ENCODE results near the gene TFEC. TPM values are rescaled to one million over a fixed set of nuclear protein-coding genes. Genes with fewer than 3 reads are reported as not detected.
"Not testable (repeated sequence)": the region's sequence is repeated elsewhere in the genome, so short reads cannot be mapped to it uniquely, and the experiment has no call there.

TFEC gene, protein sequence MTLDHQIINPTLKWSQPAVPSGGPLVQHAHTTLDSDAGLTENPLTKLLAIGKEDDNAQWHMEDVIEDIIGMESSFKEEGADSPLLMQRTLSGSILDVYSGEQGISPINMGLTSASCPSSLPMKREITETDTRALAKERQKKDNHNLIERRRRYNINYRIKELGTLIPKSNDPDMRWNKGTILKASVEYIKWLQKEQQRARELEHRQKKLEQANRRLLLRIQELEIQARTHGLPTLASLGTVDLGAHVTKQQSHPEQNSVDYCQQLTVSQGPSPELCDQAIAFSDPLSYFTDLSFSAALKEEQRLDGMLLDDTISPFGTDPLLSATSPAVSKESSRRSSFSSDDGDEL
- total RNA-seq, result not detected in 2 replicates

DNA sequence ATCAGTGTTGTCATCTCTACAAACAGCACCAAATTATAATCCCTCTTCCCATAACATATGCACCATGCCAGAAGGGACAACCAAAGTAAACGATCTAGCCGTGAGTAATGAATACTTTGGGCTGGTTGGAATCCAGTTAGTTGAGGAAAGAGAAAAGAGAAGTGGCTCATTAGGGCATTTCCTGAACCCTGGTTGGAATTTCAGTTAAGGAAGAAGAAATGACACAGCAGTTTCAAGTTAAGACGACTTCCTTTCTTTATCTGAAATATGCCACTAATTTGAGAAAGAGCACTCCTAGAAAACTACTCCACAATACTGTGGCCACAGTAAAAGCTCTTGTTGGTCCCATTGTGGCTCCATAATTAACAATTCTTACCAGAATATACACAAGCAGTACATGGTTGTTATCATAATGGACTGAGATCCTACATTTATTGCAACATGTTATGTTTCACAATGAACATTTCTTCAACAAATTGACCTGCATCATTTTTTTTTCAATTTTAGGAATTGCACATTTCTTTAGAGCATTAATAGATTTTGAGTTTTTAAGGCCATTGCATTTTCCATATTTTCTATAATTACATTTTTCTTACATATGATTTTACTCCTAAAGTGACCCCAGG is at the start of gene TFEC:
Gene TFEC, minus strand, starts transcription at position 113 of the 626 bp plus-strand sequence. CDS start 46,322 bp downstream, outside the sequence.
- TF ChIP-seq, protein P1, sequence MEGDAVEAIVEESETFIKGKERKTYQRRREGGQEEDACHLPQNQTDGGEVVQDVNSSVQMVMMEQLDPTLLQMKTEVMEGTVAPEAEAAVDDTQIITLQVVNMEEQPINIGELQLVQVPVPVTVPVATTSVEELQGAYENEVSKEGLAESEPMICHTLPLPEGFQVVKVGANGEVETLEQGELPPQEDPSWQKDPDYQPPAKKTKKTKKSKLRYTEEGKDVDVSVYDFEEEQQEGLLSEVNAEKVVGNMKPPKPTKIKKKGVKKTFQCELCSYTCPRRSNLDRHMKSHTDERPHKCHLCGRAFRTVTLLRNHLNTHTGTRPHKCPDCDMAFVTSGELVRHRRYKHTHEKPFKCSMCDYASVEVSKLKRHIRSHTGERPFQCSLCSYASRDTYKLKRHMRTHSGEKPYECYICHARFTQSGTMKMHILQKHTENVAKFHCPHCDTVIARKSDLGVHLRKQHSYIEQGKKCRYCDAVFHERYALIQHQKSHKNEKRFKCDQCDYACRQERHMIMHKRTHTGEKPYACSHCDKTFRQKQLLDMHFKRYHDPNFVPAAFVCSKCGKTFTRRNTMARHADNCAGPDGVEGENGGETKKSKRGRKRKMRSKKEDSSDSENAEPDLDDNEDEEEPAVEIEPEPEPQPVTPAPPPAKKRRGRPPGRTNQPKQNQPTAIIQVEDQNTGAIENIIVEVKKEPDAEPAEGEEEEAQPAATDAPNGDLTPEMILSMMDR (IDR thresholded peaks at IDR 0.05; ENCODE audit: insufficient read depth, low read depth, low read length), result no peak
- peak; percentile 1 for DNase-seq (ENCODE audit: low read depth)
- H3K4me3 ChIP-seq (ENCODE audit: low read depth, low read length), result no peak within 1 kb of the TSS

DNA sequence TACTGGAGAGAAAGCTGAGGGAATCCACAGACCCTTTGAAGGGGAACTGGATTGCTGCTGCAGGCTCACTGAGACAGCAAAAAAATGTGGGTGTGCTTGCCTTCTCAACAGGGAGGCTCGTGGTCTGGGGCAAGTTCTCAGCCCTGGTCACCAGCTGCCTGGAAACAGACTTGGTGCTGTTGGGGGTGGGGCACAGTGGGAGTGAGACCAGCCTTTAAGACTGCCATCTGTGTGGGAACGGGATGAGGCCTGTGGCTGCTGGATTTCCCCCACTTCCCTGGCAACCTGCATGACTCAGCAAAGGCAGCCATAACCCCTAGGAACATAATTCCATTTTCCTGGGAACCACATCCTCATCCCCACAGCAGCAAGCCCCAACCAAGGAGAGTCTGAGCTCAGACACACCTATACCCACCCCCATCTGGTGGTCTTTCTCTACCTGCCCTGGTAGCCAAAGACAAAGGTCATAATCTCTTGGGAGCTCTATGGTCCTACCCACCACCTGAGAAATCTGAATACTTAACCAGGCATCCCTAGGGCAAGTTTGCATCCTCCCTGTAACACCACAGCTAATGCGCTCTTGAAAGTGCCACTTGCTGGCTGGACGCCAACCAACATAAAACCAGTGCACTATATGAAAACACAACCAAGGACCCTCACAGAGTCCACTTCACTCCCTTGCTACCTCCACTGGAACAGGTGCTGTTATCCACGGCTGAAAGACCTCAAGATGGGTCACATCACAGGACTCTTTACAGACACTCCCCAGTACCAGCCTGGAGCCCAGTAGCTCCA is 45.0 kb upstream of the TFEC start:
- no peak for DNase-seq (ENCODE audit: low read depth)
- no peak overlapping the region for H3K4me3 ChIP-seq (ENCODE audit: low read depth, low read length)
- TF ChIP-seq, protein P1 (IDR thresholded peaks at IDR 0.05; ENCODE audit: insufficient read depth, low read depth, low read length), result no peak

DNA sequence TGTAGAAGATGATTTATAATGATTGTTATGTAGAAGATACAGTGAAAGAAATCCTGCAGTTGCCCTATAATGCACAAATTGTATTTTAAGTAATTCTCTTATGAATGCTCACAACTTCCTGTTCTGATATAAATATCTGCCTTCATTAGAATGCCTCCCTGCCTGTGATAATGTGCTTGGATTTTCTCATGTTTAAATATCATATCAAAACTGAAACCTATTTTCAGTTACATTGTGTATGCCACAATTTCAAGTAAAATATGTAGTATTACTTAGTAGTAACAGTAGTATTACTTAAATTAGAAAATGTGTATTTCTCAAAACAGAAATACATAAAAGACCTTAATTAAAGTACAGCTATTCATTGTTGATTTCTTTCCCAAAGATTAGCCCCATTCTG is 41.1 kb upstream of the TFEC start:
- TF ChIP-seq, protein P1 (IDR thresholded peaks at IDR 0.05; ENCODE audit: insufficient read depth, low read depth, low read length), result no peak
- DNase-seq (ENCODE audit: low read depth), result no peak

DNA sequence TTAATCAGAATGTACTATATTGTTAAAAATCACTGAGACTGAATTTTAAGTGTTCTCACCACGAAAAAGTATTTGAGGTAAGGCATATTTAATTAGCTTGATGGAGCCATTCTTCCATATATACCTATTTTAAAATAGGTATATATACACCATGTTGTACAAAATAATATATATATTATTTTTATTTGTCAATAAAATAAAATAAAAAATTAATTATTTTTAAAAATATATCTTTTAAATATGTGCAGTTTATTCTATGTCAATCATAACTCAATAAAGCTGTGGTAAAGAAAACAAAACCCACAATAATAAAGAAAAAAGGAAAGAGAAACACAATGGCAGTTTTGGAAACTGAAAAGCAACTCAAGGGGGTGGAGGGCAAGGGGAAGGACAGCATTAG is 33.6 kb upstream of the TFEC start:
- no peak overlapping the region for H3K4me3 ChIP-seq (ENCODE audit: low read depth, low read length)
- DNase-seq (ENCODE audit: low read depth), result no peak
- TF ChIP-seq, protein P1 (IDR thresholded peaks at IDR 0.05; ENCODE audit: insufficient read depth, low read depth, low read length), result no peak

More for the DNA sequence above, 41.1 kb upstream of the TFEC start:
- no peak overlapping the region for H3K4me3 ChIP-seq (ENCODE audit: low read depth, low read length)

DNA sequence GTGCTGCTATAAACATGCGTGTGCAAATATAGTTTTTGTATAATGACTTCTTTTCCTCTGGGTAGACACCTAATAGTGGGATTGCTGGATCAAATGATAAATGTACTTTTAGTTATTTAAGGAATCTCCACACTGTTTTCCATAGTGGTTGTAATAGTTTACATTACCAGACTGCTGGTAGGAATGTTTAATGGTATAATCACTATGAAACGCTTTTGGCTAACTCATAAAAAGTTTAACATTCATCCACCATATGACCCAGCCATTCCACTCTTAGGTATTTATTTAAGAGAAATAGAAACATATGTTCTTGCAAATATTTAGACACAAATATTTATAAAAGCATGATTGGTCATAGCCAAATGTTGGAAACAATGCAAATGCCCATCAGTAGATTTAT is 32.1 kb upstream of the TFEC start:
- DNase-seq (ENCODE audit: low read depth), result peak; percentile 13

DNA sequence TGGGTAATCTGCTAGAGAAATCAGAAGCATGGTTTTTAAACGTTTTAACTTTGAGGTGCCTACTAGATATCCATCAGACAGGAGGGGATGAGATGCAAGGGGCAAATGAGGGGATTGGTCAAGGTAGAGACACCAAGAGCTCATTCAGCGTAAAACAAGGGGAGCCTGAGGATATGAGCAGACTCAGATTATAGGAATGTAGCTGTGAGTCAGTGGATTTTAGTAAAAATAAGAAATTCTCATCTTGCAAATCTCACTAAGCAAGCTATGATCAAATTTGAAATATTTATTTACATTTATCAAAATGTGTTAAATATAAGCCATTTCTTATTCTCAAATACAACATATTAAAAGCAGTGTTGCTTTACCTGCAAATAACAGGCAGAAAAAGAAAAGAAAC is 21.4 kb upstream of the TFEC start:
- no peak overlapping the region for H3K4me3 ChIP-seq (ENCODE audit: low read depth, low read length)
- TF ChIP-seq, protein P1 (IDR thresholded peaks at IDR 0.05; ENCODE audit: insufficient read depth, low read depth, low read length), result no peak
- DNase-seq (ENCODE audit: low read depth), result no peak

More for the DNA sequence above, 32.1 kb upstream of the TFEC start:
- TF ChIP-seq, protein P1 (IDR thresholded peaks at IDR 0.05; ENCODE audit: insufficient read depth, low read depth, low read length), result no peak
- H3K4me3 ChIP-seq (ENCODE audit: low read depth, low read length), result no peak overlapping the region

DNA sequence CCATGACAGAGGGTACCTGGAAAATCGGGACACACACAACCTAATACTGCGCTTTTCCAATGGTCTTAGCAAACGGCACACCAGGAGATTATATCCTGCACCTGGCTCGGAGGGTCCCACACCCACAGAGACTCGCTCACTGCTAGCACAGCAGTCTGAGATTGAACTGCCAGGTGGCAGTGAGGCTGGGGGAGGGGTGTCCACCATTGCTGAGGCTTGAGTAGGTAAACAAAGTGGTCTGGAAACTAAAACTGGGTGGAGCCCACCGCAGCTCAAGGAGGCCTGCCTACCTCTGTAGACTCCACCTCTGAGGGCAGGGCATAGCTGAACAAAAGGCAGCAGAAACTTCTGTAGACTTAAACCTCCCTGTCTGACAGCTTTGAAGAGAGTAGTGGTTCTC is 16.7 kb upstream of the TFEC start:
- not testable (repeated sequence) for DNase-seq (ENCODE audit: low read depth); H3K4me3 ChIP-seq (ENCODE audit: low read depth, low read length)

Measured in fibroblast of villous mesenchyme (primary cell).